H1 (cell line): ENCODE data around the gene ARHGEF10L. TPM values are rescaled to one million over a fixed set of nuclear protein-coding genes. Genes with fewer than 3 reads are reported as not detected.

Source experiments
- CTCF ChIA-PET: fragments of 300-600 bp; sonication (Branson Sonifier 250); formaldehyde crosslinking; loops from one replicate; lab custom pipeline; 2021; ENCODE audit not compliant: partially characterized antibody; lab: Charles Lee
- POLR2A ChIA-PET: fragments of 300-600 bp; sonication (Branson Sonifier 250); formaldehyde crosslinking; loops from one replicate; lab custom pipeline; 2021; ENCODE audit warnings: inconsistent platforms; ENCODE audit not compliant: partially characterized antibody; lab: Charles Lee
- DNase-seq, 2 experiments: peaks; one replicate each; pipeline versions ENCODE4 v3.0.0 to v3.0.0-alpha.2; 2010 to 2022; ENCODE audit warnings: low spot score in 2 of 2, low read depth in 1 of 2, mixed read lengths in 1 of 2
- FAIRE-seq: peaks from 2 replicates; lab custom pipeline; 2011; peaks lifted over from hg19 to GRCh38; lab: Jason Lieb, UNC
- H2AFZ ChIP-seq: 2 replicates; pipeline ENCODE4 v1.8.1; 2012; ENCODE audit warnings: low read length, inconsistent platforms
- H2AK5ac ChIP-seq: 2 replicates; pipeline ENCODE4 v1.6.1; 2013; ENCODE audit warnings: low read depth, low read length
- H2BK120ac ChIP-seq: replicated peaks from 2 replicates; pipeline ENCODE3; 2013; ENCODE audit warnings: low read depth, low read length, inconsistent platforms
- H2BK12ac ChIP-seq: 2 replicates; pipeline ENCODE4 v1.6.1; 2013; ENCODE audit warnings: low read depth, low read length
- H2BK15ac ChIP-seq: 2 replicates; pipeline ENCODE4 v1.6.1; 2013; ENCODE audit warnings: low read length
- H2BK20ac ChIP-seq: 2 replicates; pipeline ENCODE4 v1.6.1; 2013; ENCODE audit warnings: low read length
- H2BK5ac ChIP-seq: 2 replicates; pipeline ENCODE4 v1.6.1; 2013; ENCODE audit warnings: low read depth, low read length
- H3K14ac ChIP-seq: 2 replicates; pipeline ENCODE4 v1.6.1; 2013; ENCODE audit warnings: inconsistent platforms; ENCODE audit not compliant: insufficient read length
- H3K18ac ChIP-seq: 2 replicates; pipeline ENCODE4 v1.6.1; 2013; ENCODE audit warnings: low read length; ENCODE audit errors: extremely low read depth
- H3K23ac ChIP-seq: 2 replicates; pipeline ENCODE4 v1.6.1; 2013; ENCODE audit warnings: inconsistent platforms; ENCODE audit not compliant: insufficient read length
- H3K23me2 ChIP-seq: 2 replicates; pipeline ENCODE4 v1.6.1; 2013; ENCODE audit warnings: low read depth, low read length
- H3K27ac ChIP-seq: 2 replicates; pipeline ENCODE4 v1.6.1; 2011; ENCODE audit warnings: low read depth, low read length, inconsistent platforms
- H3K27me3 ChIP-seq, 4 experiments: replicated peaks in 1 of 4; 1 replicate in 1 of 4; 2 replicates in 3 of 4; pipeline versions ENCODE4 v1.6.1 to v1.8.1; 2011 to 2013; ENCODE audit warnings: low read length in 3 of 4, mild to moderate bottlenecking in 3 of 4, inconsistent platforms in 2 of 4, mixed read lengths in 2 of 4, moderate library complexity in 1 of 4; ENCODE audit not compliant: control insufficient read depth in 3 of 4, insufficient read depth in 3 of 4; ENCODE audit errors: extremely low read depth in 1 of 4
- H3K36me3 ChIP-seq, 4 experiments: 2 replicates each; pipeline versions ENCODE4 v1.6.1 to v1.8.1; 2011 to 2013; ENCODE audit warnings: mild to moderate bottlenecking in 4 of 4, low read length in 3 of 4, moderate library complexity in 2 of 4, control low read depth in 1 of 4, inconsistent platforms in 1 of 4; ENCODE audit not compliant: insufficient read depth in 4 of 4, control insufficient read depth in 2 of 4
- H3K4ac ChIP-seq: replicated peaks from 2 replicates; pipeline ENCODE3; 2013; ENCODE audit warnings: low read length, low read depth, mixed read lengths, inconsistent platforms; ENCODE audit not compliant: insufficient read length
- H3K4me1 ChIP-seq, 4 experiments: replicated peaks in 1 of 4; 1 replicate in 1 of 4; 2 replicates in 3 of 4; pipeline versions ENCODE4 v1.6.1 to v1.8.1; 2011 to 2013; ENCODE audit warnings: low read length in 3 of 4, inconsistent platforms in 2 of 4, mixed read lengths in 1 of 4; ENCODE audit not compliant: insufficient read depth in 4 of 4, control insufficient read depth in 3 of 4
- H3K4me2 ChIP-seq, 2 experiments: 2 replicates each; pipeline versions ENCODE4 v1.6.1 to v1.8.1; 2011 to 2013; ENCODE audit warnings: low read depth in 2 of 2, low read length in 2 of 2, control low read depth in 1 of 2, inconsistent platforms in 1 of 2, mild to moderate bottlenecking in 1 of 2; ENCODE audit not compliant: insufficient read depth in 1 of 2
- H3K4me3 ChIP-seq, 4 experiments: fragments of 200-600, 300-600 bp in 1 of 4; sonication (generic), shearing (Covaris generic), sonication (Bioruptor Twin) in 1 of 4; 2 replicates each; pipeline versions ENCODE4 v1.5.1 to v1.8.1; 2011 to 2016; ENCODE audit warnings: low read length in 4 of 4, low read depth in 3 of 4, control low read depth in 2 of 4, inconsistent platforms in 2 of 4, mild to moderate bottlenecking in 2 of 4, mixed read lengths in 1 of 4, moderate library complexity in 1 of 4; ENCODE audit not compliant: insufficient read depth in 2 of 4; ENCODE audit errors: extremely low read depth in 1 of 4
- H3K56ac ChIP-seq: replicated peaks from 2 replicates; pipeline ENCODE3; 2013; ENCODE audit warnings: low read depth, mild to moderate bottlenecking, mixed read lengths, low read length, inconsistent platforms; ENCODE audit not compliant: insufficient read length
- H3K79me1 ChIP-seq: 2 replicates; pipeline ENCODE4 v1.6.1; 2013; ENCODE audit warnings: low read depth, low read length, control low read depth
- H3K79me2 ChIP-seq, 2 experiments: 2 replicates each; pipeline versions ENCODE4 v1.6.1 to v1.8.1; 2012 to 2013; ENCODE audit warnings: low read length in 2 of 2, mild to moderate bottlenecking in 2 of 2, inconsistent platforms in 1 of 2; ENCODE audit not compliant: insufficient read depth in 2 of 2, control insufficient read depth in 1 of 2
- H3K9ac ChIP-seq, 4 experiments: replicated peaks in 1 of 4; 1 replicate in 1 of 4; 2 replicates in 3 of 4; pipeline versions ENCODE4 v1.6.1 to v1.8.1; 2011 to 2013; ENCODE audit warnings: low read depth in 3 of 4, low read length in 3 of 4, control low read depth in 2 of 4, mild to moderate bottlenecking in 2 of 4, moderate library complexity in 2 of 4, inconsistent platforms in 1 of 4; ENCODE audit errors: extremely low read depth in 1 of 4
- H3K9me3 ChIP-seq, 2 experiments: 2 replicates each; pipeline versions ENCODE4 v1.6.1 to v1.8.1; 2012 to 2013; ENCODE audit warnings: mild to moderate bottlenecking in 2 of 2, moderate library complexity in 2 of 2, control low read depth in 1 of 2, inconsistent platforms in 1 of 2, low read depth in 1 of 2, low read length in 1 of 2, mixed read lengths in 1 of 2; ENCODE audit not compliant: insufficient read depth in 2 of 2
- H4K20me1 ChIP-seq, 2 experiments: replicated peaks in 1 of 2; 2 replicates each; pipeline versions ENCODE3 to v1.8.1; 2011 to 2013; ENCODE audit warnings: inconsistent platforms in 2 of 2, low read length in 2 of 2, mild to moderate bottlenecking in 1 of 2; ENCODE audit not compliant: insufficient read depth in 2 of 2, control insufficient read depth in 1 of 2
- H4K5ac ChIP-seq: 2 replicates; pipeline ENCODE4 v1.6.1; 2013; ENCODE audit warnings: low read length, low read depth, mixed read lengths, inconsistent platforms; ENCODE audit not compliant: insufficient read length
- H4K8ac ChIP-seq: 2 replicates; pipeline ENCODE4 v1.8.0; 2013; ENCODE audit warnings: mild to moderate bottlenecking, moderate library complexity, low read length, inconsistent platforms; ENCODE audit not compliant: insufficient read depth; ENCODE audit errors: extremely low read depth
- H4K91ac ChIP-seq: replicated peaks from 2 replicates; pipeline ENCODE3; 2013; ENCODE audit warnings: low read length, mixed read lengths, inconsistent platforms; ENCODE audit not compliant: insufficient read length
- BRCA1 ChIP-seq: IDR thresholded peaks from 2 replicates; pipeline ENCODE4 v1.6.1; 2012; ENCODE audit warnings: low read depth, low read length, improper control_type of control experiment
- CEBPB ChIP-seq: IDR thresholded peaks from 2 replicates; pipeline ENCODE4 v1.6.1; 2012; ENCODE audit warnings: low read depth, low read length
- CHD2 ChIP-seq: IDR thresholded peaks from 2 replicates; pipeline ENCODE4 v1.6.1; 2012; ENCODE audit warnings: low read length, improper control_type of control experiment
- CREB1 ChIP-seq: IDR thresholded peaks from 2 replicates; pipeline ENCODE4 v1.6.1; 2012; ENCODE audit warnings: inconsistent platforms
- JUN ChIP-seq: IDR thresholded peaks from 2 replicates; pipeline ENCODE4 v1.6.1; 2011; ENCODE audit warnings: low read depth, mild to moderate bottlenecking, improper control_type of control experiment, low read length
- JUND ChIP-seq: IDR thresholded peaks from 2 replicates; pipeline ENCODE4 v1.6.1; 2011; ENCODE audit warnings: mild to moderate bottlenecking, improper control_type of control experiment, low read length
- KDM1A ChIP-seq: fragments of 200-600, 300-600 bp; sonication (generic); IDR thresholded peaks from 2 replicates; pipeline ENCODE4 v1.7.1; 2016; ENCODE audit warnings: mild to moderate bottlenecking, low read length, borderline replicate concordance
- POLR2AphosphoS5 ChIP-seq: IDR thresholded peaks from 2 replicates; pipeline ENCODE4 v1.6.1; 2011; ENCODE audit warnings: low read depth, low read length
- RAD21 ChIP-seq, 2 experiments: IDR thresholded peaks in 1 of 2; conservative IDR thresholded peaks in 1 of 2; 2 replicates each; pipeline ENCODE4 v1.6.1; 2011; ENCODE audit warnings: low read depth in 2 of 2, low read length in 2 of 2, improper control_type of control experiment in 1 of 2, inconsistent platforms in 1 of 2, mild to moderate bottlenecking in 1 of 2, moderate library complexity in 1 of 2
- RFX5 ChIP-seq: IDR thresholded peaks from 2 replicates; pipeline ENCODE4 v1.6.1; 2011; ENCODE audit warnings: low read depth, low read length, improper control_type of control experiment, borderline replicate concordance
- RXRA ChIP-seq: IDR thresholded peaks from 2 replicates; pipeline ENCODE4 v1.6.1; 2011; ENCODE audit warnings: low read depth, mild to moderate bottlenecking, low read length, moderate library complexity; ENCODE audit not compliant: insufficient read depth
- SIRT6 ChIP-seq: IDR thresholded peaks from one replicate; pipeline ENCODE4 v1.7.1; 2012; ENCODE audit warnings: low read length, inconsistent platforms
- SUZ12 ChIP-seq: fragments of 200-600 bp; sonication (generic); IDR thresholded peaks from 2 replicates; pipeline ENCODE4 v1.6.1; 2012; ENCODE audit warnings: mild to moderate bottlenecking, inconsistent platforms, low read length, moderate library complexity, mixed read lengths
- ZNF274 ChIP-seq: IDR thresholded peaks from 2 replicates; pipeline ENCODE4 v1.7.0; 2012; ENCODE audit warnings: low read length, borderline replicate concordance; ENCODE audit errors: extremely low read depth
- WGBS, 2 experiments: shearing (Covaris generic) in 1 of 2; methylation state at CpG; one replicate each; pipeline versions ENCODE4 v1.1.6 to v1.1.7; 2013 to 2015; ENCODE audit warnings: low lambda C conversion rate in 2 of 2, mixed read lengths in 2 of 2, inconsistent platforms in 1 of 2, low coverage in 1 of 2, missing lambda C conversion rate in 1 of 2; ENCODE audit not compliant: insufficient replicate concordance in 2 of 2, insufficient coverage in 1 of 2, insufficient read length in 1 of 2; ENCODE audit errors: extremely low coverage in 1 of 2, missing lambda C conversion rate in 1 of 2; 5-methylcytosine and 5-hydroxymethylcytosine counted together
- polyA plus RNA-seq, 7 experiments: library from polyadenylated mRNA; depleted of rRNA in 3 of 7; stranded (reverse) in 5 of 7; unstranded in 2 of 7; fragments of >200 nt in 5 of 7; fragments of 200-250 nt in 2 of 7; gene quantifications; 1 replicate in 5 of 7; 2 replicates in 1 of 7; 4 replicates in 1 of 7; pipeline versions ENCODE4 v1.2.1 to v1.2.3, GENCODE V29; 2011 to 2013; ENCODE audit warnings: missing spikeins in 2 of 7, mixed read lengths in 2 of 7
- total RNA-seq: library from RNA; stranded (reverse); fragmentation: NEBNext Ultra II Directional; extraction: Animal tissue kit (Norgen Biotek cat#: 25700); gene quantifications from 2 replicates; pipeline ENCODE4 v1.2.1, GENCODE V29; 2021
- TF ChIP-seq, protein P1 (sequence below): IDR thresholded peaks from 2 replicates; pipeline ENCODE4 v1.6.1; 2012; ENCODE audit warnings: inconsistent platforms

The ARHGEF10L gene
- total and polyA plus RNA-seq, 2 of the 8 experiments (the other 6 are each of a cell fraction or from before 2014, with no cell fraction given) = 33.6 to 39.6 TPM

GRCh38 chr1:17699581-17699980, 160.1 kb downstream of the ARHGEF10L start:
- Histone ChIP-seq H3K4ac (no peak overlapping the region), H2BK120ac (no peak overlapping the region), H4K91ac (no peak overlapping the region), H3K79me2 (no peaks in the 10 kb centered on the region), H2AFZ (no peak overlapping the region), H3K9me3 (no peaks in the 10 kb centered on the region), H3K4me3 (no peak overlapping the region), H3K4me2 (no peak overlapping the region), H3K36me3 (peaks cover 0 to 4% (median 0%) of the 10 kb centered on the region in 4 experiments; a peak in 3 of 8 replicates), H4K20me1 (no peaks in the 10 kb centered on the region), H2BK20ac (no peak overlapping the region), H3K18ac (no peak overlapping the region), H3K56ac (no peak overlapping the region), H3K27me3 (no peaks in the 10 kb centered on the region; a peak in 1 of 7 replicates), H4K8ac (no peak overlapping the region; the same call in 1 of the 2 replicates), H2BK15ac (no peak overlapping the region), H3K79me1 (no peaks in the 10 kb centered on the region), H3K9ac (no peak overlapping the region), H3K27ac (no peak overlapping the region), H3K4me1 (peaks cover 0 to 8% (median under 1%) of the 10 kb centered on the region in 4 experiments; a peak in 4 of 7 replicates), H2BK5ac (no peak overlapping the region), H3K23me2 (no peaks in the 10 kb centered on the region), H4K5ac (no peak overlapping the region), H3K23ac (no peak overlapping the region), H3K14ac (no peak overlapping the region), H2BK12ac (no peak overlapping the region), H2AK5ac (no peak overlapping the region)
- FAIRE-seq = no peak
- WGBS, 2 experiments = 91% methylated on average over 19 of the region's 19 CpGs; no CpG with 5 or more reads in 1 of the 2 experiments
- POLR2A ChIA-PET = no interaction called here
- DNase-seq = no peak
- CTCF ChIA-PET = interaction anchor here (0.6 to 1.9 kb wide), 7 partner anchors 17 to 280 kb away, joined by 3 to 6 read pairs (median 3); no protein-coding TSS in a partner anchor
- no peak for TF ChIP-seq ZNF274
- no peak for TF ChIP-seq KDM1A
- TF ChIP-seq RAD21 (IDR thresholded peaks at IDR 0.05 in 1 of 2, conservative IDR thresholded peaks at IDR 0.05 in 1 of 2; ENCODE audit: low read depth in 2 of 2, low read length in 2 of 2) = no peak
- no peak for TF ChIP-seq BRCA1
- TF ChIP-seq POLR2AphosphoS5 = no peak
- TF ChIP-seq JUN = no peak
- TF ChIP-seq SUZ12 = no peak
- no peak for TF ChIP-seq CHD2
- TF ChIP-seq SIRT6 = no peak
- TF ChIP-seq RFX5 = no peak
- no peak for TF ChIP-seq JUND
- no peak for TF ChIP-seq RXRA
- TF ChIP-seq CEBPB = no peak
- no peak for TF ChIP-seq CREB1
- TF ChIP-seq, protein P1, sequence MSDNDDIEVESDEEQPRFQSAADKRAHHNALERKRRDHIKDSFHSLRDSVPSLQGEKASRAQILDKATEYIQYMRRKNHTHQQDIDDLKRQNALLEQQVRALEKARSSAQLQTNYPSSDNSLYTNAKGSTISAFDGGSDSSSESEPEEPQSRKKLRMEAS = no peak
